NCI-H1048 (cell line): ENCODE data around the gene KCNK7.
"Not testable (repeated sequence)": the region's sequence is repeated elsewhere in the genome, so short reads cannot be mapped to it uniquely, and the experiment has no call there.

Experiments
- DNase-seq: peaks from one replicate; lab custom pipeline; 2025; lab: John Stamatoyannopoulos, UW

Gene KCNK7

GRCh38 chr11:65573391-65574079 is 22.1 kb downstream of the KCNK7 start:
- no peak for DNase-seq

GRCh38 chr11:65572356-65573051 is 23.1 kb downstream of the KCNK7 start, which contains the start of gene FAM89B:
Gene FAM89B (plus strand): TSS chr11:65572538. CDS start chr11:65572670, 132 bp downstream.
- peak; percentile 80 for DNase-seq

- no peak for DNase-seq
These were observed 23.7 kb downstream of the KCNK7 start for GRCh38 chr11:65571940-65572339.

GRCh38 chr11:65571420-65571819 is 24.2 kb downstream of the KCNK7 start:
- no peak for DNase-seq

DNA sequence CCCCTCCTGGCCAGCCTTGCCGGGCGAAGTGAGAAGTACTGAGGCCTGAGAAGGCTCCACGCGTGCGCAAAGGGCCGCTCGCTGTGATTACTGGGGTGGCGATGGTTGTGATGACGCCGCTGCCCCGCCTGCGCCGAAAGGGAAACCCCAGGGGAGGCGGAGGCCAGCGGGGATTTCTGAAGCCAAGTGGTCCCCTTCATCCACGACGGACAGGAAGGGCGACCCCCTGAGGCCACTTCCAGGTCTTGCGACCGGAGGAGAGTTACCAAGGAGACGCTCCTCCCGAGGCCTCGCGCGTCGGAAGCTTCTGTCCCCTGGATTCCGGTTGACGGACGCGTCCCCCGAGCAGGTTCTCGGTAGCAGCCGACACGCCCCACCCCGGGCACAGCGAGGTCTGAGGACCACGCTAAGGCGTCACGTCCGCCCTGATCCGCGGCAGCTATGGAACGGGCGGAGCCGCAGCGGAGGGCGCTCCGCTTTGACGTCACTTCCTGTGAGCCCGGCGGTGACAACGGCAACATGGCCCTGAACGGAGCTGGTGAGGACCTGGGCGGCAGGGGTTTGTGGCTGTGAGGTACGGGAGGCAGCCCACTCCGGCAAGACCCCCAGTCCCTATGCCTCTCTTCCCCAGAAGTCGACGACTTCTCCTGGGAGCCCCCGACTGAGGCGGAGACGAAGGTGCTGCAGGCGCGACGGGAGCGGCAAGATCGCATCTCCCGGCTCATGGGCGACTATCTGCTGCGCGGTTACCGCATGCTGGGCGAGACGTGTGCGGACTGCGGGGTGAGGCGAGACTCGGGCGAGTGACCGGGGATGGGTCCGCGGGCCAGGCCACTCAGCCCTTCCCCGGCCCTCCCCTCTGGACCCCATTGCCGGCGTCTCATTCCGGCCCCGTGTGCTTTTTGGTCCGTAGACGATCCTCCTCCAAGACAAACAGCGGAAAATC is 25.4 kb downstream of the KCNK7 start, which contains the start of gene ZNRD2:
ZNRD2 (plus strand) TSS at position 505 of the 946 bp plus-strand sequence; CDS start at position 520, 15 bp downstream.
- DNase-seq = peak; percentile 96

DNA sequence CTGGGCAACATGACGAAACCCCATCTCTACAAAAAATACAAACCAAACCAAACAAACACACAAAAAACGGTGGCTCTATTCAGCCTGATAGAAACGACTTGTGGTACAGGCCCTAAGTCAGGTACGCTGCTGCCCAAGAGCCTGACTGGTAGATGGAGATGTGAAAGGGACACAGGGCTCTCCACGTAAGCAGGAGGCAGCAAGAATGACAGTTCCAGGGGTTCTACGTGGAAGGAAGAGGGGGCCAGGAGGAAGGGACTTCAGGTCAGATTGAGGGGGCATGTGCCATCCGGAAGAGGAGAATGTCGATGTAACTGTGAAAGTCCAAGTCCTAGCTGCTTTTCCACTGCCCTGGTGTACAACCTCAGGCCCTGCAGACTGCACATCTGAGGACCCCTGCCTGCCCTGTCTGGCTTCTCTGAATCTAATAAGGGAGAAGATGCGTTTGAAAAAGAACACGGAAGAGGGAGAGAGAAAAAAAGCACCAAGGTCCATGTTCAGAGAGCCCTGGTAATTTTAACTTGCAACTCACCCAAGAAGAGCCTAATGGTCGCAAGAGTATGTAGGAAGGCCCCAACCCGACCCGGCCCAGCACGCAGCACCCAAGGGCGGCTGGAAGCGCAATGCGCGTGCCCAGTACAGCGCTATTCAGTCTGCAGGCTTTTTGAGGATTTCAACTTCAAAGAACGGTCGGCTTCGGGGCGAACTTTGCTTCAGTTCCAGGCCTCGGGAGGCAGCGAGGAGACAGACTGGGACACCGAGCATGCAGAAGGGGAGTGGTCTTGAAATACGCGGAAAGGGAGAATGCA is 26.2 kb downstream of the KCNK7 start:
- no peak for DNase-seq

- no peak for DNase-seq
These were observed 29.8 kb downstream of the KCNK7 start for GRCh38 chr11:65565624-65566453.

GRCh38 chr11:65564879-65565559 is 30.6 kb downstream of the KCNK7 start:
- DNase-seq = not testable (repeated sequence)

DNA sequence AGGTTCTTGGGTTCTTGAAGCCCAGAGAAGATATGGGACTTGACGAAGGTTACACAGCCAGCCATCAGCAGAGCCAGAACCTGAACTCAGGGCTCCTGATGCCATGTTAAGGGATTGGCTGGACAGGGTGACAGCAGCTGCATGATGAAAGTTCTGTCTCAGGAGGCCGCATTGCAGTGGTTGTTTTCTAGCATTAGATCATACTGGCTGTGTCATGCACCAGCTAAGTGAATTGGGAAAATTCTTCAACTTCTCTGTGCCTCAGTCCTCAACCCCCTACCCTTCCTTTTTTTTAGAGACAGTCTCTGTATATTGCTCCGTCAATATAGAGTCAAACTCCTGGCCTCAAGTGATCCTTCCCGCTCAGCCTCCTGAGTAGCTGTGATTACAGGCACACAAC is 32.0 kb downstream of the KCNK7 start:
- DNase-seq = no peak

GRCh38 chr11:65562788-65563187 is 32.8 kb downstream of the KCNK7 start:
- DNase-seq = no peak

DNA sequence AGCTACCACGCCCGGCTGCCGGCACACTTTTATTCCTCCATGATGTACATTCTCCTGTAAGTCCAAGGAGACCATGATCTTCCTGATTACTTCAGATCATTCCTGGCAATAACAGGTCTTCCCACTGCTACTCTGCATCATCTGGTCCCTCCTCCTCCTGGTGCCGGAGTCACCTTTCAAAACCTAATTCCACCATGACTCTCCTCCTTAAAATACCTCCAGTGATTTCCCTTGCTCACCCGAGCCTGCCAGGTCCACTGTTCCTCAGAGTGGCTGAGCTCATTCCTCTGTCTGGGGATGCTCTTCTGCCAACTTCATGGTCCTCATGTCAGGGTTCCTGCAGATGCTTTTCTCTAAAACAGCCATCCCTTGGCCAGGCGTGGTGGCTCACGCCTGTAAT is 33.6 kb downstream of the KCNK7 start:
- DNase-seq = no peak

DNA sequence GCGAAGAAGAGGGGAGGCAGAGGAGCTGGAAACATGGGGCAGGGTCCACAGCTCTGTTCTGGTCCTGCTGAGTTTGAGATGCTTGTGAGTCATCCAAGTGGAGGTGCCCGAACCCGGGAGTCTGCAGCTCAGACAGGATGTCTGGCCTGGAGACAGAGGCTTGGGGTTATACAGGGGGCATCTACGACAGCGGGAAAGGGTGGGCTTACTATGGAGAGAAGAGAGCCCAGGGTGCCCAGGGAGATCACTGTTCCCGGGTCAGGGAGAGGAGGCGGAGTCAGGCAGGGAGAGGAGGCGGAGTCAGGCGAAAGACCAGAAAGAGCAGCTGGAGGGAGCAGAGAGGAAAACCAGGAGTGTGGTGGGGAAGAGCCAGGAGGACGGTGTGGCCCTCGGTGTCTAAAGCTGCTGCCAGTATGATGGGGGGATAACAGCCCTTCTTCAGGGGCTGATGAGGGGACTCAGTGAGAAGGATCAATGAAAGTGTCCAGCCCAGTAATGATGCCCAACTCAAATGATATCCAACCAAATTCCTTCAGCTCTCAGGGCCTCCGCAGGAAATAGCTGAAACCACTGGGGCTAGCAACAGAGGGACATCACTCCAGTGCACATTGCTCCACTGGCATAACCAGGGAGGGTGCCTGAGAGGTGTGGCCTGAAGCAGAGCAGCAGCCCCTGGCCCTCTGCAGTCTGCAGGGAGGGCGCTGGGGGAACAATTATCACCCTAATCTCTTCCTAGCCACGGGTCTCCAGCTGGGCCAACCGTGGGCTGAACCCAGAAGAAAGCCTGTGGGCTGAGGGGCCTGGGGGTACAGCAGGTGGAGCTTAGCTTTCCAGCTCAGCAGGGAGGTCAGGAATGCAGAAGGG is 34.8 kb downstream of the KCNK7 start:
- DNase-seq = no peak

- no peak for DNase-seq
These were observed 35.6 kb downstream of the KCNK7 start for GRCh38 chr11:65559951-65560537.

DNA sequence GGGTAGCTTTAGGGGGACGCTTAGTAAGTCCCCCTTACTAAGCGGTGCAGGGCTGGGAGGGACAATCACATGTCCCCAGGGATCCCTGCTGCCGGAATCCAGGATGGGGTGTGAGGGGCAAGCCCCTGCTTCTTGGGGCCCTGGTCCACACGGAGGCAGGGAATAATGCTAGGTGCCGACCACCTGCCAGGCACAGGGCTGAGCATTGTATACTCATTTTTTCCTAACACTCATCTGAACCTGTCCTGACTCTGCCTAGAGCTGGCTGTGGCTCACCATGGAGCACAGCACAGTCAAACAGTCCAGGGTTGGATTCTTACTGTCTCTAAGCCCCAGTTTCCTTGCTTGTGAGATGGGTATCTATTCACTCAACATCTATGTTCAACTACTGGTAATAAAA is 36.1 kb downstream of the KCNK7 start:
- DNase-seq = no peak

DNA sequence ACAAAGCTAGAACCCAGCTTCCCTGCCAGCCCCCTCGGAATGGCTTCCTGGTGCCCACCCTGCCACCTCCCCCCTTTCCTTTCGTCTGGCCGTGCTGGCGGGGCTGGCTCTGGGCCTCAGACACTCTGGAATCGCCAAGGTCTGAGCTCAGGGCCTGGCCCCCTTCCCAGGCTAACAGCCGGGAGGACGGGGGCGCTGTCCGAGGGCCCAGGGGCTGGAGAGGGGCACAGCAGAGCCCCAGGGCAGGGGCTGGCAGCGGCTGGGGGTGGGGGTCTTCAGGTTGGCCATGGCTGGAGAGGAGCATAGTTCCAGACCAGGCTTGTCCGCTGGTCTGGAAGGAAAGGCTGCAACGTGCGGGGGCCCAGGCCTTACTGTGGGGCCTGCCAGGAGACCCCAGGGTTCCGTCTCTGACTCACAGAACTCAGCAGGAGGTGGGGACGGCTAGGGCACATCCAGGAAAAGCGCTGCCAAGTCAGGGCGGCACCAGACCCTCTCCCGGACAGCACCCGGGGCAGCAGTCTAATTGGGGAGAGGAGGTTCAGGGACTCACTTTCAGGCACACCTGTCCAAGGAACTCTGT is 36.6 kb downstream of the KCNK7 start:
- no peak for DNase-seq

GRCh38 chr11:65558002-65558929 is 37.3 kb downstream of the KCNK7 start, which contains the start of gene LTBP3:
Gene LTBP3 (minus strand): TSS chr11:65558359. CDS start chr11:65557959, 400 bp downstream.
- DNase-seq = no peak
